NCI-H2227 treated with DMSO at 0.1 percent for 48 hours (cell line): Measurements from ENCODE around the gene TEKT3.

ENCODE experiments used
- DNase-seq: peaks from one replicate; lab custom pipeline; 2025; lab: John Stamatoyannopoulos, UW

Gene TEKT3

GRCh38 chr17:15350777-15351477 is 9.5 kb upstream of the TEKT3 start:
- no peak for DNase-seq

- DNase-seq = no peak
Measured at GRCh38 chr17:15349119-15349518, 7.7 kb upstream of the TEKT3 start.

GRCh38 chr17:15348021-15348420 is 6.6 kb upstream of the TEKT3 start:
- no peak for DNase-seq

- no peak for DNase-seq
Measured at GRCh38 chr17:15346066-15346595, 4.7 kb upstream of the TEKT3 start.

GRCh38 chr17:15343749-15344148 is 2.4 kb upstream of the TEKT3 start:
- no peak for DNase-seq

- no peak for DNase-seq
Measured at GRCh38 chr17:15342460-15342859, 1.1 kb upstream of the TEKT3 start.

GRCh38 chr17:15341966-15342365 is 569 bp upstream of the TEKT3 start:
- DNase-seq = no peak

GRCh38 chr17:15340966-15341365 is 431 bp downstream of the TEKT3 start:
- no peak for DNase-seq

- no peak for DNase-seq
Measured at GRCh38 chr17:15335446-15335845, 6.0 kb downstream of the TEKT3 start.

GRCh38 chr17:15334266-15334665 is 7.1 kb downstream of the TEKT3 start:
- no peak for DNase-seq

GRCh38 chr17:15332338-15332737 is 9.1 kb downstream of the TEKT3 start:
- no peak for DNase-seq

GRCh38 chr17:15323131-15323530 is 18.3 kb downstream of the TEKT3 start:
- DNase-seq = no peak

- DNase-seq = no peak
Measured at GRCh38 chr17:15321556-15322251, 19.7 kb downstream of the TEKT3 start.

GRCh38 chr17:15319452-15320010 is 21.9 kb downstream of the TEKT3 start:
- DNase-seq = no peak

- no peak for DNase-seq
Measured at GRCh38 chr17:15311996-15312395, 29.4 kb downstream of the TEKT3 start.

- DNase-seq = no peak
Measured at GRCh38 chr17:15309793-15310192, 31.6 kb downstream of the TEKT3 start.

GRCh38 chr17:15309236-15309635 is 32.2 kb downstream of the TEKT3 start:
- DNase-seq = no peak

- DNase-seq = no peak
Measured at GRCh38 chr17:15308758-15309157, 32.6 kb downstream of the TEKT3 start.

GRCh38 chr17:15307710-15308111 is 33.7 kb downstream of the TEKT3 start:
- DNase-seq = no peak

GRCh38 chr17:15303851-15304250 is 37.5 kb downstream of the TEKT3 start:
- DNase-seq = no peak

- DNase-seq = no peak
Measured at GRCh38 chr17:15303268-15303667, 38.1 kb downstream of the TEKT3 start.

- DNase-seq = no peak
Measured at GRCh38 chr17:15301845-15302244, 39.6 kb downstream of the TEKT3 start.

- no peak for DNase-seq
Measured at GRCh38 chr17:15298176-15298575, 43.2 kb downstream of the TEKT3 start.
